ENCODE data around the gene ERP44. TPM values are rescaled to one million over a fixed set of nuclear protein-coding genes. Genes with fewer than 3 reads are reported as not detected.
A peak's percentile ranks its signal among the peaks of the same experiment; 100 is the strongest.
"Not testable (repeated sequence)": the region's sequence is repeated elsewhere in the genome, so short reads cannot be mapped to it uniquely, and the experiment has no call there.

ERP44 gene
- polyA plus RNA-seq, 3 donors from 2014 or later = 42.0 to 53.4 (median 46.6) TPM

DNA sequence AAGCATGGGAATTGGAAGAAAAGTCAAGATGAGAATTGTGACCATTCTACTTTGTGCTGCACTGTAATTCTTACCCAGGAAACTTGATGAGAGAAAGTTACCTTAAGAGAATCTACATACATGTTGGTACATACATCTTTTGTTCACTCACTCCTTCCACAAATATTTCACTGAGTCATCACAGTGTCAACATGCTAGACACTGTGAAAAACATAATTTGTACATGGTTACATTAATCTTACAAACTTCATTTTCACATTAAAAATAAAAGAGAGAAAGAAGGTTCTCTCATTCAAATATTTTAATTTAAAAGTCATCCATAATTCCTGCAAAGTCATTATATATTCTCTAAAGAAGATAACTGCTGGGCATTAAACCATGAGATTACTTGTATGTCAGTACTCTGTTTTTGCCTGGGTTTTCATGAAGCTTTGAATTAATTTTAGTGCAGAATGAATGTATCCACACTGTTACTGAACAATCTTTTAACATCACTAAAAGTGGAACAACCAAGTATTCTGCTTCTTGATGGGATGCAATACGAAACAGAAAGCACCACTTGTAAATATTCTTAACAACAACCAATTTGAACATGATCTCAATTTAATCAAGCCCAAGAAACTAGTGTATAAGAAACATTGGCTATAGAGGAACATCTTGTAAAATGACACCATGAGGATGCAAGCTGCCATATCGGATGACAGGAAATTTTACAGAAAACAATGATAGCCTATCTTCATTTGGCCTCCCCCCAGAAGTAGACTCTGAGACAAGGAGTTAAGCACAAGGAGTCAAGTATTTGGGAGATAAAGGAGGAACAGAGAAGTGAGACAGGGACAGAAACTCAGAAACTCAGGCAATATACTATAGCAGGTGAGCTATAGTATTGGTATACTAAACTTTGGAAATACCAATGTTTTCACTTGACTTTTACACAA lies 28.4 kb downstream of the ERP44 start:
- H3K4me1 Mint-ChIP-seq = peaks cover 34 to 58% of the 10 kb centered on the region in 2 donors
- no peak for DNase-seq
- H3K27me3 Mint-ChIP-seq (ENCODE audit: low read depth in 3 of 3) = peaks cover 0 to 3% (median 0%) of the 10 kb centered on the region in 3 donors
- H3K4me3 Mint-ChIP-seq = no peak overlapping the region
- no peaks in the 10 kb centered on the region for H3K9me3 Mint-ChIP-seq
- peak overlapping the region in 2 of 6 donors; percentile 11 to 63 for H3K27ac Mint-ChIP-seq
- H3K36me3 Mint-ChIP-seq = no peaks in the 10 kb centered on the region

- not testable (repeated sequence) for H3K9me3 Mint-ChIP-seq; H3K36me3 Mint-ChIP-seq; H3K27ac Mint-ChIP-seq; H3K27me3 Mint-ChIP-seq (ENCODE audit: low read depth in 3 of 3); H3K4me3 Mint-ChIP-seq; DNase-seq
- H3K4me1 Mint-ChIP-seq = peaks cover 32 to 61% of the 10 kb centered on the region in 2 donors
Measured at GRCh38 chr9:100069068-100069467, 29.7 kb downstream of the ERP44 start.

DNA sequence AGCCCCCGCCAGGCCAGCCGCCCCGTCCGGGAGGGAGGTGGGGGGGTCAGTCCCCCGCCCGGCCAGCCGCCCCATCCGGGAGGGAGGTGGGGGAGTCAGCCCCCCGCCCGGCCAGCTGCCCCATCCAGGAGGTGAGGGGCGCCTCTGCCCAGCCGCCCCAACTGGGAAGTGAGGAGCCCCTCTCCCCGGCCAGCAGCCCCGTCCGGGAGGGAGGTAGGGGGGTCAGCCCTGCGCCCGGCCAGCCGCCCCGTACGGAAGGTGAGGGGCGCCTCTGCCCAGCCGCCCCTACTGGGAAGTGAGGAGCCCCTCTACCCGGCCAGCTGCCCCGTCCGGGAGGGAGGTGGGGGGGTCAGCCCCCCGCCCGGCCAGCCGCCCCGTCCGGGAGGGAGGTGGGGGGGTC lies 30.8 kb downstream of the ERP44 start:
- H3K9me3 Mint-ChIP-seq; H3K27me3 Mint-ChIP-seq (ENCODE audit: low read depth in 3 of 3); H3K27ac Mint-ChIP-seq; DNase-seq; H3K36me3 Mint-ChIP-seq; H3K4me3 Mint-ChIP-seq: not testable (repeated sequence)
- peaks cover 37 to 61% of the 10 kb centered on the region in 2 donors for H3K4me1 Mint-ChIP-seq

DNA sequence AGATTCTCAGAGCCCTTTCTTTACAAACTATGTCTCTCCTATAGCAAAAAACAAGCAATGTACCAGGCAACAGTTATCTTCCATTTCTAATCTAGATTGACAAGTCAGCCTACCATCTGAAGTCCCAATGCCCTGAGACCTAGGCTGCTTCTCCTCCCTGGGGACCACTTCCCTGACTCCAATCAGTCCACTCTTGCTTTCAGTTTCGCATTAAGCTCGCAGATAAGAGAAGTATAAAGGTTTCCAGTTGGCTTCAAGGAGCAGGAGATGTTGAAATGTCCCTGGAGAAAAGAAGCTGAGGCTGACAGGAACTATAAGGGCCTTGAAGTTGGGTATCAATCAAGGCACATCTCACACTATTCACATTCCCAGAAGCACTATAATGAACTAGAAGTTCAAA lies 32.3 kb downstream of the ERP44 start:
- Mint-ChIP-seq H3K4me3 (no peak overlapping the region), H3K27ac (peak overlapping the region in 5 of 6 donors; percentile 20 to 71 (median 48)), H3K27me3 (ENCODE audit: low read depth in 3 of 3) (peaks cover 0 to 3% (median 0%) of the 10 kb centered on the region in 3 donors), H3K9me3 (no peaks in the 10 kb centered on the region), H3K4me1 (peaks cover 34 to 57% of the 10 kb centered on the region in 2 donors), H3K36me3 (no peaks in the 10 kb centered on the region)
- DNase-seq = no peak

DNA sequence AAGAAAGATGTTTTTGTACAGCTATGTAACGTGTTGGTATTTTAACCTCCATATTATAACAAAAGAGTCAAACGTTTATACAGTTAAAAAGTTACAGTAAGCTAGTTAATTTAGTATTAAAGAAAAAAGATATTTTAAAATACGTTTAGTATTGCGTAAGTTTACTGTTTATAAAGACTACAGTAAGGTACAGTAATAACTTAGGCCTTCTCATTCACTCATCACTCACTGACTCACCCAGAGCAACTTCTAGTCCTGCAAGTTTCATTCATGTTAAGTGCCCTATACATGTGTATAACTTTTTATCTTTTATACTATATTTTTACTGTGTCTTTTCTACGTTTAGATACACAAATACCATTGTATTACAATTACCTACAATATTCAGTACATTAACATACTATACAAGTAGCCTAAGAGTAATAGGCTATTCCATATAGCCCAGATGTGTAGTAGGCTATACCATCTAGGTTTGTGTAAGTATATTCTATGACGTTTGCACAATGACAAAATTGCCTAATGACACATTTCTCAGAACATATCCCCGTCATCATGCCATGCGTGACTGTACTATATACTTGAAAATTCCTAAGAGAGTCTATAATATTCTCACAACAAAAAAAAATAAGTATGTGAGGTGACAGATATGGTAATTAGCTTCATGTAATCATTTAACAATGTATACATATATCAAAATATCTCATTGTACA lies 33.8 kb downstream of the ERP44 start:
- no peaks in the 10 kb centered on the region for H3K36me3 Mint-ChIP-seq
- H3K9me3 Mint-ChIP-seq = no peaks in the 10 kb centered on the region
- H3K4me3 Mint-ChIP-seq = no peak overlapping the region
- no peak overlapping the region for H3K27ac Mint-ChIP-seq
- H3K4me1 Mint-ChIP-seq = peaks cover 30 to 54% of the 10 kb centered on the region in 2 donors
- DNase-seq = no peak
- peaks cover 0 to 3% (median 0%) of the 10 kb centered on the region in 3 donors for H3K27me3 Mint-ChIP-seq (ENCODE audit: low read depth in 3 of 3)

DNA sequence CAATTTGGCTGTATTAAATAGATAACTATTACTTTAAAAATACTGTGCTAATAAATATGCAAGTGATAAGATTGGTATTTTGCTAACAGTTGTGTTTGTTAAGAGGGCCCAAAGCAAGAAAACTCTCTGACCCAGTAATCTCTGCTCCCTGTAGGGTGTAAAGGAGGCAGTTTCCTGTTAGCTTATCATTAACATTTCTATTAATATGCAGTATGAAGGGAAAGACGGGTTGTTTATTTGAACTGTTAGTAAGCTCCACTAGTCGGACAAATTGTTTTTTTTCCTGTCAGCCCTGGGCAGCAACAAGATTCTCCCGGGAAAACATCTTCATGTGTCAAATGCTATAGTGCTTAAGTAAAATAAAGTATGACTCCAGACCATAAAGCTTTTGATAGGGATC lies 35.6 kb downstream of the ERP44 start:
- peaks cover 26 to 51% of the 10 kb centered on the region in 2 donors for H3K4me1 Mint-ChIP-seq
- peaks cover 0 to 3% (median 0%) of the 10 kb centered on the region in 3 donors for H3K27me3 Mint-ChIP-seq (ENCODE audit: low read depth in 3 of 3)
- peaks cover 0 to 4% (median 0%) of the 10 kb centered on the region in 3 donors for H3K36me3 Mint-ChIP-seq

DNA sequence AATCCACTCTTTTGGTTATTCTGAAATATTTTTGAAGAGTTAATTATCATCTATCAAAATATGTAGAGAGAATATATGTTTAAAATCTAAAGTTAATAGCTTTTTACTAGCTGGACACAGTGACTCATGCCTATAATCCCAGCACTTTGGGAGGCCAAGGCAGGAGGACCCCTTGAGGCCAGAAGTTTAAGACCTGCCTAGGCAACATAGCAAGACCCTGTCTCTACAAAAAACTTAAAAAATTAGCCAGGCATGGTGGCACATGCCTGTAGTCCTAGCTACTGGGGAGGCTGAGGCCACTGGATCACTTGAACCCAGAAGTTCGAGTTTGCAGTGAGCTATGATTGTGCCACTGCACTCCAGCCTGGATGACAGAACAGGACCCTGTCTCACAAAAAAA lies 36.1 kb downstream of the ERP44 start:
- H3K36me3 Mint-ChIP-seq = not testable (repeated sequence)

More for the DNA sequence above, 35.6 kb downstream of the ERP44 start:
- no peaks in the 10 kb centered on the region for H3K9me3 Mint-ChIP-seq
- no peak overlapping the region for H3K4me3 Mint-ChIP-seq
- H3K27ac Mint-ChIP-seq = peak overlapping the region in 2 of 6 donors; percentile 22 to 35
- DNase-seq = no peak

DNA sequence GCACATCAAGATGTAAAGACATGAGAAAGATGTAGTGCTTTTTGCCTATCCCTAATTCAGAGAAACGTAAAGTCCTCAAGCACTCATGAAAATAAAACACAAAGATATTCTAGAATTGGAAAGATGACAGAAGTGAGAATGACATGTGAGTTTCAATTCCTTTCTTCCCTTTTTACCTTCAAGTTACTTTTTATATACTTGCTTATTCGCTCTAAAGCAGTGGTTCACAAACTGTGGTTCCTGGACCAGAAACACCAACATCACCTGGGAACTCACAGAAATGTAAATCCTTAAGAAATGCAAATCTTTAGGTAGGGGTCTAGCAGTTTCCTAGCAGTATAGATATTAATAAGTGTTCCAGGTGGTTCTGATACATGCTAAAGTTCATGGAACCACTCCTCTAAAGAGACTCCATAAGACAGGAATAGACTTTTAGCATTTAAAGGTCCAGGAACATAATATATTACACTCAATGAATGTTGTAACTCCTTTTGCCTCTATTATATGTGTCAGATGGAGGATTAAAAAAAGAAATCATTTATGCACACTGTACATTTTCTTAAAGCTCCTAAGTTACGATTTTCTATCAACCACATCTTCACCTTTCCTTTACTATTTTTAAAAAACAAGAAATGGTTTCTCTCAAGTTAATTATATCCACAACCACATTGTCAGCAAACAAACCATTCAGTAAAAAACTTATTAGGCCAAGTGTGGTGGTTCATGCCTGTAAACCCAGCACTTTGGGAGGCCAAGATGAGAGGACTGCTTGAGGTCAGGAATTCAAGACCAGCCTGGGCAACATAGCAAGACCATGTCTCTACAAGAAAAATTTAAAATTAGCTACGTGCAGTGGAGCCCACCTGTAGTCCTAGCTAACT lies 39.9 kb downstream of the ERP44 start:
- no peak for DNase-seq
- Mint-ChIP-seq H3K27ac (peak overlapping the region in 1 of 6 donors; percentile 5), H3K36me3 (peaks cover 0 to 4% (median 3%) of the 10 kb centered on the region in 3 donors), H3K4me1 (peaks cover 11 to 29% of the 10 kb centered on the region in 2 donors), H3K4me3 (no peak overlapping the region), H3K27me3 (ENCODE audit: low read depth in 3 of 3) (no peaks in the 10 kb centered on the region), H3K9me3 (no peaks in the 10 kb centered on the region)

More for the DNA sequence above, 36.1 kb downstream of the ERP44 start:
- not testable (repeated sequence) for DNase-seq; H3K4me3 Mint-ChIP-seq; H3K27me3 Mint-ChIP-seq (ENCODE audit: low read depth in 3 of 3); H3K9me3 Mint-ChIP-seq; H3K27ac Mint-ChIP-seq
- peaks cover 26 to 51% of the 10 kb centered on the region in 2 donors for H3K4me1 Mint-ChIP-seq

DNA sequence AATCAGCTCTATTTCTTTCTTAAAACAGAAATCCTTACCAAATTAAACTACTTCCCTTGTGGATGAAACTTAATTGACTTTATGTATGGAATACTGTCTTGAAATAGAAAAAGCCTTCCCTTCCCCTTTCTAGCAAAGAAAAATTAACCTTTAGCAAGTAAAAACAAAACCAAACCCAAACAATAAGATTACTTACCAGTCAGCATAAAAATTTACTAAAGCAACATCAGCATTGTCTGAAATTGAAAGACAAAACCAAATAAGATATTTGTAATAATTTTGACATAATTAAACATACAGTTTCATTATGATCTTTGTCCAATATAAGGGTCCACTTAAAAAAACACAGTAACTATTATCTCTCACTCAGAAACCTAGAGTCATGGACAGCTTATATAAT lies 41.2 kb downstream of the ERP44 start:
- H3K36me3 Mint-ChIP-seq = peaks cover 0 to 4% (median 3%) of the 10 kb centered on the region in 3 donors
- H3K4me1 Mint-ChIP-seq = peaks cover 3 to 17% of the 10 kb centered on the region in 2 donors
- peak overlapping the region in 1 of 6 donors; percentile 50 for H3K27ac Mint-ChIP-seq

DNA sequence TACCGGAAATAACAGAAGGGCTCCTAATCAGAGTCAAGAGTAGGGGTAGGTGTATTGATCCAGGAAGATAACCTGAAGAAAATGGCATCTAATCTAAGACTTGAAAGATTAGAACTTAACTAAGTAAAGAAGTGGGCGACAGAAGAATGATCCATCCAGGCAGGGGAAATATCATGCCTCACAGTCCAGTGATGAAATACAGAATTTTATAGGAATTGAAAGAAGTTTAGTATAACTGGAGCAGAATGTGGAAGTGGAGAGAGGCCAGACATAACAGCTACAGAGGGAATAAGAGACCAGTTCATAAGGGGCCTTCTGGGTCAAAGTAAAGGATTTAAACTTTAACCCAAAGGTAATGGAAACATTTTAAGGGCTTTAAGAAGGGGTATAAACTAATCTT lies 42.2 kb downstream of the ERP44 start:
- H3K4me3 Mint-ChIP-seq = no peak overlapping the region
- H3K27me3 Mint-ChIP-seq (ENCODE audit: low read depth in 3 of 3) = no peaks in the 10 kb centered on the region
- peaks cover 0 to 5% (median 4%) of the 10 kb centered on the region in 3 donors for H3K36me3 Mint-ChIP-seq
- peak overlapping the region in 1 of 6 donors; percentile 31 for H3K27ac Mint-ChIP-seq
- no peaks in the 10 kb centered on the region for H3K9me3 Mint-ChIP-seq
- peaks cover 4 to 10% of the 10 kb centered on the region in 2 donors for H3K4me1 Mint-ChIP-seq
- no peak for DNase-seq

More for the DNA sequence above, 41.2 kb downstream of the ERP44 start:
- Mint-ChIP-seq H3K4me3 (no peak overlapping the region), H3K27me3 (ENCODE audit: low read depth in 3 of 3) (no peaks in the 10 kb centered on the region), H3K9me3 (no peaks in the 10 kb centered on the region)
- DNase-seq = no peak

- no peak overlapping the region for H3K4me3 Mint-ChIP-seq
- peak overlapping the region in 1 of 6 donors; percentile 7 for H3K27ac Mint-ChIP-seq
- no peaks in the 10 kb centered on the region for H3K27me3 Mint-ChIP-seq (ENCODE audit: low read depth in 3 of 3)
- peaks cover 7 to 17% of the 10 kb centered on the region in 2 donors for H3K4me1 Mint-ChIP-seq
- DNase-seq = no peak
- no peaks in the 10 kb centered on the region for H3K9me3 Mint-ChIP-seq
- peaks cover 0 to 14% (median 6%) of the 10 kb centered on the region in 3 donors for H3K36me3 Mint-ChIP-seq
Measured at GRCh38 chr9:100052375-100052774, 46.4 kb downstream of the ERP44 start.

- H3K4me1 Mint-ChIP-seq = peaks cover 14 to 34% of the 10 kb centered on the region in 2 donors
- H3K27me3 Mint-ChIP-seq (ENCODE audit: low read depth in 3 of 3) = no peaks in the 10 kb centered on the region
- no peaks in the 10 kb centered on the region for H3K9me3 Mint-ChIP-seq
- H3K27ac Mint-ChIP-seq = no peak overlapping the region
- no peak overlapping the region for H3K4me3 Mint-ChIP-seq
- DNase-seq = no peak
- peaks cover 0 to 19% (median 11%) of the 10 kb centered on the region in 3 donors for H3K36me3 Mint-ChIP-seq
Measured at GRCh38 chr9:100049551-100049950, 49.2 kb downstream of the ERP44 start.

DNA sequence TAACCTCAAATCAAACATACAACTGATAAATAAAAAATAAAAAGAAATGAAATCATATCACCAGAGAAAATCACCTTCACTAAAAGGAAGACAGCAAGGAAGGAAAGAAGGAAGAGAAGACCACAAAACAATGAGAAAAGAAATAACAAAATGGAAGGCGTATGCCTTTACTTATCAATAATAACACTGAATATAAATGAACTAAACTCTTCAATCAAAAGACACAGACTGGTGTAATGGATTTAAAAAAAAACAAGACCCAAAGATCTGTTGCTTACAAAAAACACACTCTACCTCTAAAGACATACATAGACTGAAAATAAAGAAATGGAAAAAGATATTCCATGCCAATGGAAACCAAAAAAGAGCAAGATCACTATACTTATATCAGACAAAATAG lies 60.3 kb downstream of the ERP44 start:
- H3K27ac Mint-ChIP-seq = no peak overlapping the region
- no peak for DNase-seq
- peaks cover 20 to 31% (median 20%) of the 10 kb centered on the region in 3 donors for H3K36me3 Mint-ChIP-seq
- no peaks in the 10 kb centered on the region for H3K27me3 Mint-ChIP-seq (ENCODE audit: low read depth in 3 of 3)
- peaks cover 36 to 87% of the 10 kb centered on the region in 2 donors for H3K4me1 Mint-ChIP-seq
- no peak overlapping the region for H3K4me3 Mint-ChIP-seq
- H3K9me3 Mint-ChIP-seq = no peaks in the 10 kb centered on the region
